IMR-90 (cell line): ENCODE results near the gene TRPV4. TPM values are rescaled to one million over a fixed set of nuclear protein-coding genes. Genes with fewer than 3 reads are reported as not detected.

ENCODE experiments used
- ATAC-seq: fragments of 200-7000 bp; cut with Tn5 transposase; 2 replicates; pipeline ENCODE4 v1.9.1; 2020; ENCODE audit warnings: low read depth, mild to moderate bottlenecking, moderate library complexity
- BruUV-seq: library from RNA; stranded (reverse); fragments of 400-500 nt; replicated peaks from 2 replicates; lab custom pipeline; 2021; lab: Mats Ljungman, UMichigan
- CTCF ChIA-PET: fragments of 300-600 bp; formaldehyde crosslinking; extraction: SDS; loops from one replicate; lab custom pipeline; 2021; ENCODE audit warnings: antibody characterized with exemption; lab: Yijun Ruan, JAX
- POLR2A ChIA-PET: fragments of 300-600 bp; sonication (Branson Sonifier 250); formaldehyde crosslinking; loops from one replicate; lab custom pipeline; 2022; ENCODE audit warnings: antibody characterized with exemption; ENCODE audit not compliant: unreplicated experiment; lab: Charles Lee
- DNase-seq: peaks from one replicate; pipeline ENCODE4 v3.0.0; 2013
- H2AFZ ChIP-seq: replicated peaks from 2 replicates; pipeline ENCODE3; 2013; ENCODE audit warnings: low read length, mild to moderate bottlenecking; ENCODE audit not compliant: poor library complexity
- H2AK5ac ChIP-seq: 2 replicates; pipeline ENCODE4 v1.6.1; 2013; ENCODE audit warnings: low read depth, low read length, inconsistent platforms
- H2AK9ac ChIP-seq: replicated peaks from 2 replicates; pipeline ENCODE3; 2013; ENCODE audit warnings: mild to moderate bottlenecking, low read depth, low read length, moderate library complexity; ENCODE audit not compliant: poor library complexity
- H2BK120ac ChIP-seq: 2 replicates; pipeline ENCODE4 v1.6.1; 2013; ENCODE audit warnings: low read depth, low read length, inconsistent platforms
- H2BK15ac ChIP-seq: 3 replicates; pipeline ENCODE4 v1.6.1; 2013; ENCODE audit warnings: low read depth, low read length, inconsistent platforms
- H2BK20ac ChIP-seq: 2 replicates; pipeline ENCODE4 v1.6.1; 2013; ENCODE audit warnings: low read depth, mild to moderate bottlenecking, inconsistent platforms, low read length, moderate library complexity
- H2BK5ac ChIP-seq: 2 replicates; pipeline ENCODE4 v1.6.1; 2013; ENCODE audit warnings: mild to moderate bottlenecking, low read depth, low read length, inconsistent platforms; ENCODE audit not compliant: poor library complexity, severe bottlenecking
- H3K14ac ChIP-seq: replicated peaks from 2 replicates; pipeline ENCODE4 v1.6.1; 2013; ENCODE audit warnings: low read depth, low read length, inconsistent platforms
- H3K18ac ChIP-seq: 2 replicates; pipeline ENCODE4 v1.6.1; 2013; ENCODE audit warnings: low read depth, low read length, control low read depth
- H3K23ac ChIP-seq: 2 replicates; pipeline ENCODE4 v1.6.1; 2013; ENCODE audit warnings: low read depth, low read length, inconsistent platforms
- H3K27ac ChIP-seq: 2 replicates; pipeline ENCODE4 v1.5.1; 2013; ENCODE audit warnings: mild to moderate bottlenecking, control low read depth, low read length; ENCODE audit not compliant: insufficient read depth
- H3K27me3 ChIP-seq: 2 replicates; pipeline ENCODE4 v1.6.1; 2013; ENCODE audit warnings: low read length; ENCODE audit not compliant: control insufficient read depth, insufficient read depth
- H3K36me3 ChIP-seq: 2 replicates; pipeline ENCODE4 v1.6.1; 2013; ENCODE audit warnings: low read length, mixed read lengths; ENCODE audit not compliant: control insufficient read depth, insufficient read depth
- H3K4ac ChIP-seq: 2 replicates; pipeline ENCODE4 v1.6.1; 2013; ENCODE audit warnings: low read depth, low read length, inconsistent platforms
- H3K4me1 ChIP-seq: 2 replicates; pipeline ENCODE4 v1.6.1; 2013; ENCODE audit warnings: low read length, mixed read lengths; ENCODE audit not compliant: control insufficient read depth, insufficient read depth
- H3K4me2 ChIP-seq: 2 replicates; pipeline ENCODE4 v1.6.1; 2013; ENCODE audit warnings: low read depth, mild to moderate bottlenecking, control low read depth, low read length, moderate library complexity
- H3K4me3 ChIP-seq: 2 replicates; pipeline ENCODE4 v1.5.1; 2013; ENCODE audit warnings: low read depth, mild to moderate bottlenecking, control low read depth, low read length, moderate library complexity; ENCODE audit not compliant: insufficient read depth
- H3K56ac ChIP-seq: 2 replicates; pipeline ENCODE4 v1.6.1; 2013; ENCODE audit warnings: low read length, inconsistent platforms; ENCODE audit not compliant: insufficient read depth; ENCODE audit errors: extremely low read depth
- H3K79me1 ChIP-seq, 2 experiments: 2 replicates each; pipeline ENCODE4 v1.6.1; 2013; ENCODE audit warnings: low read length in 2 of 2, inconsistent platforms in 1 of 2, low read depth in 1 of 2
- H3K9ac ChIP-seq: 2 replicates; pipeline ENCODE4 v1.6.1; 2013; ENCODE audit warnings: low read depth, low read length, control low read depth
- H3K9me1 ChIP-seq: 2 replicates; pipeline ENCODE4 v1.6.1; 2013; ENCODE audit warnings: low read length, inconsistent platforms; ENCODE audit not compliant: insufficient read depth
- H3K9me3 ChIP-seq: 2 replicates; pipeline ENCODE4 v1.6.1; 2013; ENCODE audit warnings: low read length; ENCODE audit not compliant: control insufficient read depth, insufficient read depth
- H4K20me1 ChIP-seq: 2 replicates; pipeline ENCODE4 v1.6.1; 2013; ENCODE audit warnings: low read length, inconsistent platforms; ENCODE audit not compliant: insufficient read depth
- H4K5ac ChIP-seq: 2 replicates; pipeline ENCODE4 v1.6.1; 2013; ENCODE audit warnings: mild to moderate bottlenecking, low read depth, low read length, control low read depth
- H4K8ac ChIP-seq, 2 experiments: 2 replicates each; pipeline ENCODE4 v1.6.1; 2013; ENCODE audit warnings: low read depth in 2 of 2, low read length in 2 of 2, control low read depth in 1 of 2, inconsistent platforms in 1 of 2
- H4K91ac ChIP-seq: 2 replicates; pipeline ENCODE4 v1.6.1; 2013; ENCODE audit warnings: low read depth, low read length, inconsistent platforms; ENCODE audit not compliant: insufficient read depth
- RCOR1 ChIP-seq: IDR thresholded peaks from 2 replicates; pipeline ENCODE4 v1.6.1; 2012; ENCODE audit warnings: mild to moderate bottlenecking, low read length, improper control_type of control experiment; ENCODE audit not compliant: insufficient replicate concordance
- RFX5 ChIP-seq: IDR thresholded peaks from 2 replicates; pipeline ENCODE4 v1.8.0; 2012; ENCODE audit warnings: low read depth, mild to moderate bottlenecking, low read length, moderate library complexity
- WGBS, 2 experiments: methylation state at CpG; one replicate each; pipeline versions ENCODE4 v1.1.5 to v1.1.7; 2013; ENCODE audit warnings: missing lambda C conversion rate in 2 of 2; ENCODE audit not compliant: insufficient read length in 1 of 2; ENCODE audit errors: extremely low coverage in 2 of 2; 5-methylcytosine and 5-hydroxymethylcytosine counted together
- dilution Hi-C: fragments of 300-500 bp; cut with HindIII; formaldehyde crosslinking; loops from one replicate; pipeline ENCODE4 v1.14.3; 2018; ENCODE audit warnings: low sequenced_read_pairs; ENCODE audit not compliant: unreplicated experiment
- in situ Hi-C: fragments of 300-500 bp; cut with MboI; formaldehyde crosslinking; loops from 3 replicates; pipeline ENCODE4 v1.14.3; 2019; ENCODE audit warnings: low sequenced_read_pairs, inconsistent platforms, mixed read lengths
- intact Hi-C: fragments of 100-400 bp; cut with micrococcal nuclease; formaldehyde crosslinking; loops from 2 replicates; pipeline ENCODE4 v1.10.0; 2022
- polyA plus RNA-seq, 3 experiments: library from polyadenylated mRNA; depleted of rRNA; stranded (reverse); fragments of >200 nt; gene quantifications; 2 replicates each; pipeline ENCODE4 v1.2.3, GENCODE V29; 2012; ENCODE audit warnings: low replicate concordance in 1 of 3
- total RNA-seq: library from RNA; depleted of rRNA; stranded (reverse); fragments of >200 nt; gene quantifications from 2 replicates; pipeline ENCODE4 v1.2.3, GENCODE V29; 2012

The TRPV4 gene
- total and polyA plus RNA-seq, 2 of the 4 experiments (the other 2 are of a cell fraction) = 1.1 to 6.1 TPM

DNA sequence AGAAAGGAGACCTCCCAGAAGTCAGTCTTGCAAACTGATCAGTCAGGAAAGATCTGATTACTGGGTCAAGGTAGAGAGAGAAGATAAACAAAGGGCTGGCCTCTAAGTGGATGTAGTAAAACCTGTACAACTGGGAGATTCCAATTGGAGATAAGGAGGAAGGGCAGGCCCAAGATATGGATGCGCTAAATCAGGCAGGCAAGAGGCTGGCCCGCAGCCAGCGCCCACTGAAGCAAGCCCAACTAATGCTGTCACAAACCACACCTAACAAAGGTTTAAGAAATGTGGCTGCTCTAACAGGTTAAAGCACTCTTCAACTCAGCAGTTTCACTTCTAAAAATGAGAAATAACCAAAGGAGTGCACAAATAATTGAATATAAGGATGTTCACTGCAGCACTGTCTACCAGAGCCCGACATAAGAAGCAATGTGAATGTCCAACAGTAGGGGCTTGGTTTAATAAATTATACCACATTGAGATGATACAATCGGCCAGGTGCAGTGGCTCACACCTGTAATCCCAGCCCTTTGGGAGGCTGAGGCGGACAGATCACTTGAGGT lies 42.5 kb upstream of the TRPV4 start:
- in situ Hi-C loops (no loop called here), intact Hi-C loops (no loop called here), dilution Hi-C loops (no loop called here)
- no peak overlapping the region for H4K5ac ChIP-seq
- peaks cover 25% of the 10 kb centered on the region for H3K9me1 ChIP-seq
- H3K36me3 ChIP-seq = peaks cover 8% of the 10 kb centered on the region
- H2BK5ac ChIP-seq = no peak overlapping the region
- POLR2A ChIA-PET = no interaction called here
- no peak overlapping the region for H2BK120ac ChIP-seq
- H4K8ac ChIP-seq = no peak overlapping the region
- no peak overlapping the region for H4K91ac ChIP-seq
- TF ChIP-seq RFX5 (no peak), RCOR1 (no peak)
- no peak overlapping the region for H3K14ac ChIP-seq
- H3K4me2 ChIP-seq = no peak overlapping the region
- no peak overlapping the region for H3K4ac ChIP-seq
- H3K79me1 ChIP-seq = peaks cover 39 to 79% of the 10 kb centered on the region in 2 experiments
- no peaks in the 10 kb centered on the region for H3K9me3 ChIP-seq
- H4K20me1 ChIP-seq = peaks cover 34% of the 10 kb centered on the region
- no peak overlapping the region for H2BK15ac ChIP-seq
- no CpG with 5 or more reads among the region's 6 CpGs for WGBS, 2 experiments
- H2AK5ac ChIP-seq = no peak overlapping the region
- H3K23ac ChIP-seq = no peak overlapping the region
- no peak overlapping the region for H3K27ac ChIP-seq
- H2AK9ac ChIP-seq = no peak overlapping the region
- DNase-seq = no peak
- H3K4me1 ChIP-seq = peaks cover 6% of the 10 kb centered on the region
- H3K4me3 ChIP-seq = no peak overlapping the region
- no peaks in the 10 kb centered on the region for H3K27me3 ChIP-seq
- BruUV-seq = no TSS peak
- CTCF ChIA-PET = interaction anchor here (1.1 kb wide), 1 partner anchor 22 kb away, joined by 3 read pairs; no protein-coding TSS in a partner anchor
- no peak overlapping the region for H3K18ac ChIP-seq
- H2AFZ ChIP-seq = no peak overlapping the region
- no peak overlapping the region for H3K9ac ChIP-seq
- H2BK20ac ChIP-seq = no peak overlapping the region
- H3K56ac ChIP-seq = no peak overlapping the region
- ATAC-seq = no peak
